ENCODE results near the gene MLEC. TPM values are rescaled to one million over a fixed set of nuclear protein-coding genes. Genes with fewer than 3 reads are reported as not detected.

Gene MLEC
- total RNA-seq, 6 donors from 2014 or later: 29.3 to 125 (median 71.2) TPM

DNA sequence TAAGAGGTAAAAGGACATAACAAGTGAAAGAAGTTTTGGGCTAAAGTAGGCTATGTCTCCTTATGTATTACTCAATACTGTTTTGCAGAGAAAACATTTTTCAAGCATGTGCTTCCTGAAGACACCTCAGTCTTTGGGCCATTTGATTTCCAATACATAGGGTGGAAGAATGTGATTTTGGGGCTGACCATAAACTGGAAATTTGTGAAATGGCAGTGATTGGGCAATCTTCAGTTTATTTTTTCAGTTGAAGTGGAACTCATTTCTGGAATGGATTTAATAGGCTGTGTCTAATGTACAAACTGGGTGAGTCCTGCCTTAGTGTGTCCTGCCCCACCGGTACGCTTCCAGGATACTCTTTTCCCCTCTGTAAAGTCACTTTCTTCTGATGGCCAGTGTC, 35.8 kb downstream of the MLEC start:
- TF ChIP-seq EP300 (IDR thresholded peaks at IDR 0.05) (no peak), POLR2A (IDR thresholded peaks at IDR 0.05) (no peak), POLR2AphosphoS5 (IDR thresholded peaks at IDR 0.05) (no peak), CTCF (IDR thresholded peaks at IDR 0.05) (no peak)
- peaks cover 3 to 64% (median 35%) of the 10 kb centered on the region in 4 donors for H3K36me3 ChIP-seq
- H3K4me3 ChIP-seq: no peak overlapping the region
- H3K4me1 ChIP-seq: peaks cover 16 to 43% (median 25%) of the 10 kb centered on the region in 4 donors
- H3K9me3 ChIP-seq: no peaks in the 10 kb centered on the region
- DNase-seq: no peak
- ATAC-seq (ENCODE audit: low FRiP score in 2 of 2): no peak
- H3K27ac ChIP-seq: peak overlapping the region in 1 of 4 donors; percentile 6
- WGBS, 2 donors: 80 to 94% methylated on average over 2 of the region's 2 CpGs
- no peaks in the 10 kb centered on the region for H3K27me3 ChIP-seq

DNA sequence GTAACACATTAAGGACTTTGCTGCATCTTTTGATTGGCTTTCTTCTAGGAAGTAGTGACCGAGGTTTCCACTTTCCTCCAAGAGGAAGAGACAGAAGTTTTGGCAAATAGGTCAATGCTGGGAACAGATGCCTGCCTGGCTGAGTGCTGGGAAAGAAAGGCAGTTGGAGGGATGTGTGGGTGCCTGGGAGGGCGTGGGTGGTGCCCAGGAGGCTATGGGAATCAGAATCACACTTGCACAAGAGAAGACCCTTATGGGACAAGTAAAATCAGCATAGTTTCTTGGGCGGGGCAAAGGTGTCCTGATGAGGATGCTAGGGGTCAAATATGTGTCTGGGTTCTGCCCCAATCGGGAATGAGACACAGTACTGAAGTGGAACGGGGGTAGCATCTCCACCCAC, 37.8 kb downstream of the MLEC start:
- H3K4me3 ChIP-seq: no peak overlapping the region
- peaks cover 3 to 58% (median 28%) of the 10 kb centered on the region in 4 donors for H3K36me3 ChIP-seq
- H3K27ac ChIP-seq: no peak overlapping the region

DNA sequence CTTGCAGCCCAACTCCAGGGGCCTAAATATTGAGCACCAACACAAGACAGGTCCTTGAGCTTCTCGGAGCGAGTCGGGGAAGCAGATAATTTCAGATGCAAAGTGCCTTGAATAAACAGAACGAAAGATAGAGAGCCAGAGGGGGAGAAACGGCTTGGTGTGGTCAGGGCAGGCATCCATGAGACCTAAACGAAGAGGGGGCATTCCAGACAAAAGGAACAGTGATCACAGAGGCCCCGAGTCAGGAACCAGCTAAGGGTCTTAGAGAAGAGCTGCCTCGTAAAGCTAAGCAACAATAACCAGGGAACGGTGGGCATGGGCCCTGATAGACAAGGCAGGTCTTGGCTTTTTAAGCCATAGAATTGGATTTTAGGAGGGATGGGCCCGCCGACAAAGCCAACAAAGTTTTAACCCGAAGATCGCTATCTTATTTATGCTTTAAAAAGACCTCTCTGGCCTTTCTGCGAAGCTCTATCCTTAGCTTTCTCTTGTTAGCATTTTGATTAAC, 38.3 kb downstream of the MLEC start:
- Histone ChIP-seq H3K4me3 (peak overlapping the region in 3 of 4 donors; percentile 71 to 83 (median 76)), H3K4me1 (peaks cover 16 to 42% (median 25%) of the 10 kb centered on the region in 4 donors), H3K27ac (peak overlapping the region; percentile 80 to 86 (median 84)), H3K9me3 (no peaks in the 10 kb centered on the region), H3K27me3 (no peaks in the 10 kb centered on the region), H3K36me3 (peaks cover 3 to 57% (median 25%) of the 10 kb centered on the region in 4 donors)
- DNase-seq (no peak), ATAC-seq (ENCODE audit: low FRiP score in 2 of 2) (no peak)
- 22 to 28% methylated on average over 14 of the region's 14 CpGs for WGBS, 2 donors
- TF ChIP-seq POLR2AphosphoS5 (IDR thresholded peaks at IDR 0.05) (no peak), CTCF (IDR thresholded peaks at IDR 0.05) (no peak), POLR2A (IDR thresholded peaks at IDR 0.05) (no peak), EP300 (IDR thresholded peaks at IDR 0.05) (no peak)

More for the DNA sequence above, 37.8 kb downstream of the MLEC start:
- H3K27me3 ChIP-seq: no peaks in the 10 kb centered on the region
- WGBS, 2 donors: 71 to 78% methylated on average over 5 of the region's 5 CpGs
- no peak for ATAC-seq (ENCODE audit: low FRiP score in 2 of 2)
- no peak for DNase-seq
- TF ChIP-seq POLR2AphosphoS5 (IDR thresholded peaks at IDR 0.05) (no peak), POLR2A (IDR thresholded peaks at IDR 0.05) (no peak), EP300 (IDR thresholded peaks at IDR 0.05) (no peak), CTCF (IDR thresholded peaks at IDR 0.05) (no peak)
- no peaks in the 10 kb centered on the region for H3K9me3 ChIP-seq
- peaks cover 16 to 43% (median 25%) of the 10 kb centered on the region in 4 donors for H3K4me1 ChIP-seq

- WGBS, 2 donors: 8 to 51% methylated on average over 9 to 53 of the region's 66 CpGs
- Histone ChIP-seq H3K9me3 (no peaks in the 10 kb centered on the region), H3K4me1 (peaks cover 16 to 35% (median 25%) of the 10 kb centered on the region in 4 donors), H3K27me3 (no peaks in the 10 kb centered on the region), H3K4me3 (peak within 1 kb of the TSS; percentile 71 to 83 (median 76)), H3K36me3 (peaks cover 3 to 55% (median 22%) of the 10 kb centered on the region in 4 donors), H3K27ac (peak within 1 kb of the TSS; percentile 80 to 86 (median 84))
- ATAC-seq (ENCODE audit: low FRiP score in 2 of 2) (peak; percentile 97 to 99), DNase-seq (peak; percentile 95 to 99)
- TF ChIP-seq EP300 (IDR thresholded peaks at IDR 0.05): no peak
- peak; percentile 45 to 67 for TF ChIP-seq POLR2AphosphoS5 (IDR thresholded peaks at IDR 0.05)
- peak in 3 of 6 experiments; percentile 13 to 37 (median 21) for TF ChIP-seq CTCF (IDR thresholded peaks at IDR 0.05)
- peak; percentile 35 to 76 (median 55) for TF ChIP-seq POLR2A (IDR thresholded peaks at IDR 0.05)
Observed at GRCh38 chr12:120725659-120726509, 38.9 kb downstream of the MLEC start, which contains the start of gene ACADS. Gene ACADS, plus strand, starts transcription at chr12:120725826. Its CDS starts 60 bp downstream, at chr12:120725886.
